DMS153 treated with DMSO at 0.1 percent for 48 hours (cell line): ENCODE measurements around the gene SIX4.
A peak's percentile ranks its signal among the peaks of the same experiment; 100 is the strongest.

Source experiments
- DNase-seq: peaks from one replicate; lab custom pipeline; 2025; ENCODE audit not compliant: unreplicated experiment; lab: John Stamatoyannopoulos, UW

The SIX4 gene

GRCh38 chr14:60722357-60723115 lies 1.6 kb downstream of the SIX4 start:
- no peak for DNase-seq

- no peak for DNase-seq
These were observed 2.1 kb downstream of the SIX4 start for GRCh38 chr14:60722107-60722356.

- DNase-seq: peak; percentile 17
These were observed 2.6 kb downstream of the SIX4 start for GRCh38 chr14:60721326-60722106.

- no peak for DNase-seq
These were observed 3.2 kb downstream of the SIX4 start for GRCh38 chr14:60720962-60721325.

GRCh38 chr14:60720391-60720790 lies 3.8 kb downstream of the SIX4 start:
- DNase-seq: no peak

GRCh38 chr14:60713513-60713912 lies 10.6 kb downstream of the SIX4 start:
- DNase-seq: no peak

GRCh38 chr14:60710494-60710893 lies 13.7 kb downstream of the SIX4 start:
- no peak for DNase-seq

GRCh38 chr14:60707858-60708257 lies 16.3 kb downstream of the SIX4 start:
- DNase-seq: no peak

GRCh38 chr14:60705100-60705499 lies 19.1 kb downstream of the SIX4 start:
- DNase-seq: no peak

GRCh38 chr14:60700598-60700997 lies 23.6 kb downstream of the SIX4 start:
- no peak for DNase-seq

GRCh38 chr14:60695327-60695726 lies 28.8 kb downstream of the SIX4 start:
- DNase-seq: no peak

GRCh38 chr14:60691383-60692113 lies 32.6 kb downstream of the SIX4 start:
- DNase-seq: no peak

GRCh38 chr14:60686865-60687264 lies 37.3 kb downstream of the SIX4 start:
- DNase-seq: no peak

GRCh38 chr14:60684203-60684602 lies 39.9 kb downstream of the SIX4 start:
- DNase-seq: no peak

GRCh38 chr14:60681271-60681670 lies 42.9 kb downstream of the SIX4 start:
- DNase-seq: no peak

GRCh38 chr14:60680511-60680910 lies 43.6 kb downstream of the SIX4 start:
- DNase-seq: no peak

- DNase-seq: no peak
These were observed 44.4 kb downstream of the SIX4 start for GRCh38 chr14:60679566-60680258.

- no peak for DNase-seq
These were observed 46.5 kb downstream of the SIX4 start for GRCh38 chr14:60677701-60678100.

GRCh38 chr14:60670989-60671388 lies 53.2 kb downstream of the SIX4 start:
- no peak for DNase-seq

GRCh38 chr14:60668431-60669112 lies 55.6 kb downstream of the SIX4 start:
- DNase-seq: no peak

GRCh38 chr14:60665177-60665550 lies 59.0 kb downstream of the SIX4 start:
- peak; percentile 63 for DNase-seq
